Dermis microvascular lymphatic vessel endothelial cell (primary cell): ENCODE results near the gene BMP6. TPM values are rescaled to one million over a fixed set of nuclear protein-coding genes. Genes with fewer than 3 reads are reported as not detected.

Experiments used
- DNase-seq, 2 donors: peaks; one replicate each; pipeline versions ENCODE4 v3.0.0 to v3.0.0-alpha.2; 2010; ENCODE audit warnings: low read depth in 2 of 2
- total RNA-seq: library from RNA; depleted of rRNA; stranded (reverse); fragments of >200 nt; gene quantifications from 2 replicates; pipeline ENCODE4 v1.2.1, GENCODE V29; 2014

Gene BMP6
- total RNA-seq, 1 donor from 2014 or later: 72.8 TPM

GRCh38 chr6:7902867-7903266, 177.0 kb downstream of the BMP6 start:
- DNase-seq: peak in 1 of 2 donors; percentile 15

- peak in 1 of 2 donors; percentile 23 for DNase-seq
Observed at GRCh38 chr6:7903673-7904072, 177.8 kb downstream of the BMP6 start.

- peak in 1 of 2 donors; percentile 25 for DNase-seq
Observed at GRCh38 chr6:7904654-7905319, 178.9 kb downstream of the BMP6 start.

GRCh38 chr6:7905416-7905815, 179.5 kb downstream of the BMP6 start:
- DNase-seq: peak in 1 of 2 donors; percentile 2

- DNase-seq: peak in 1 of 2 donors; percentile 21
Observed at GRCh38 chr6:7906741-7907140, 180.8 kb downstream of the BMP6 start.

GRCh38 chr6:7907159-7907558, 181.3 kb downstream of the BMP6 start:
- peak in 1 of 2 donors; percentile 21 for DNase-seq

GRCh38 chr6:7909323-7910276, 183.7 kb downstream of the BMP6 start:
- peak; percentile 86 for DNase-seq

- DNase-seq: no peak
Observed at GRCh38 chr6:7910298-7910653, 184.4 kb downstream of the BMP6 start.

GRCh38 chr6:7910654-7911344, 184.9 kb downstream of the BMP6 start, which contains the start of gene TXNDC5:
Gene TXNDC5 (minus strand): TSS chr6:7910788. CDS start chr6:7910776, 12 bp downstream.
- DNase-seq: peak in 1 of 2 donors; percentile 83

GRCh38 chr6:7911345-7911725, 185.4 kb downstream of the BMP6 start:
- no peak for DNase-seq

- no peak for DNase-seq
Observed at GRCh38 chr6:7912024-7912423, 186.1 kb downstream of the BMP6 start.

- DNase-seq: no peak
Observed at GRCh38 chr6:7912736-7913517, 187.0 kb downstream of the BMP6 start.

GRCh38 chr6:7914311-7914710, 188.4 kb downstream of the BMP6 start:
- DNase-seq: no peak

GRCh38 chr6:7914991-7915789, 189.3 kb downstream of the BMP6 start:
- peak; percentile 84 to 90 for DNase-seq

- DNase-seq: no peak
Observed at GRCh38 chr6:7916959-7917358, 191.1 kb downstream of the BMP6 start.

- DNase-seq: no peak
Observed at GRCh38 chr6:7917729-7918128, 191.8 kb downstream of the BMP6 start.

- no peak for DNase-seq
Observed at GRCh38 chr6:7918403-7918802, 192.5 kb downstream of the BMP6 start.

- peak in 1 of 2 donors; percentile 62 for DNase-seq
Observed at GRCh38 chr6:7919871-7920270, 194.0 kb downstream of the BMP6 start.

GRCh38 chr6:7920425-7920824, 194.5 kb downstream of the BMP6 start:
- DNase-seq: peak in 1 of 2 donors; percentile 27

GRCh38 chr6:7921046-7921445, 195.1 kb downstream of the BMP6 start:
- no peak for DNase-seq
